Upper lobe of right lung (tissue), 1 donor: ENCODE measurements around the gene DKK3. TPM values are rescaled to one million over a fixed set of nuclear protein-coding genes. Genes with fewer than 3 reads are reported as not detected.

Experiments
- ATAC-seq: fragments of 200-7000 bp; cut with Tn5 transposase; one replicate; pipeline ENCODE4 v1.9.1; 2020; ENCODE audit warnings: mild to moderate bottlenecking, moderate library complexity
- DNase-seq: peaks from one replicate; pipeline ENCODE4 v3.0.0-alpha.2; 2020
- H3K27ac ChIP-seq: fragments of 200-600 bp; one replicate; pipeline ENCODE4 v1.8.0; 2022
- H3K27me3 ChIP-seq: fragments of 200-600 bp; one replicate; pipeline ENCODE4 v1.8.0; 2022; ENCODE audit warnings: mild to moderate bottlenecking
- H3K36me3 ChIP-seq: fragments of 200-600 bp; one replicate; pipeline ENCODE4 v1.8.0; 2022
- H3K4me1 ChIP-seq: fragments of 200-600 bp; one replicate; pipeline ENCODE4 v1.8.0; 2022
- H3K4me3 ChIP-seq: fragments of 200-600 bp; one replicate; pipeline ENCODE4 v1.8.0; 2022; ENCODE audit warnings: mild to moderate bottlenecking
- H3K9me3 ChIP-seq: fragments of 200-600 bp; one replicate; pipeline ENCODE4 v1.8.0; 2022
- intact Hi-C: fragments of 100-400 bp; cut with DNase I; formaldehyde crosslinking; loops from one replicate; pipeline ENCODE4 v1.11.0; 2022
- total RNA-seq: library from RNA; stranded (reverse); fragmentation: NEBNext Ultra II Directional; extraction: Animal tissue kit (Norgen Biotek cat#: 25700); gene quantifications from one replicate; pipeline ENCODE4 v1.2.1, GENCODE V29; 2021
- TF ChIP-seq, protein P1 (sequence below): fragments of 200-600 bp; IDR thresholded peaks from one replicate; pipeline ENCODE4 v1.8.0; 2022; ENCODE audit warnings: antibody characterized with exemption
- donor health status: DM: no; HTN: yes; CAD: no; lungs with severe emphysema.

The DKK3 gene
- total RNA-seq, 1 donor from 2014 or later: 217 TPM

DNA sequence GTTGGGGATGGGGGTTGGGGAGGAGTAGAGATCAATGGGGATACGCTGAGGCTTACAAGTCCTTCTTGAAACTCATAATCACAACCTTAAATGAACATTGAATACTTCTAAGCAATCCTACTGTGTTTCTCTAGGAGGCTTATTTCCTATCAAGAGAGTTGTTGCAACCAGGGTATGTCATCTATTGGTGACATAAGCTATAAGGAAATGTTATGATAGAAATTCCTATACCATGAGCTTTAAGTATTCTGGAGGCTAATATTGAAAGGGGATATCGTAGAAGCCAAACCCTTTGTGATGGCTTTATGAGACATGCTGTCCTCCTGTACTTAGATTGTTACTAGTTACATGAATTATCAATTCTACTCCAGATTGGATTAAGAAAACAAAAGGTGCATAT, 72.9 kb downstream of the DKK3 start:
- H3K4me3 ChIP-seq: no peak overlapping the region
- H3K9me3 ChIP-seq: no peaks in the 10 kb centered on the region
- intact Hi-C loops: no loop called here
- DNase-seq (no peak), ATAC-seq (no peak)
- H3K36me3 ChIP-seq: peaks cover 73% of the 10 kb centered on the region
- TF ChIP-seq, protein P1, sequence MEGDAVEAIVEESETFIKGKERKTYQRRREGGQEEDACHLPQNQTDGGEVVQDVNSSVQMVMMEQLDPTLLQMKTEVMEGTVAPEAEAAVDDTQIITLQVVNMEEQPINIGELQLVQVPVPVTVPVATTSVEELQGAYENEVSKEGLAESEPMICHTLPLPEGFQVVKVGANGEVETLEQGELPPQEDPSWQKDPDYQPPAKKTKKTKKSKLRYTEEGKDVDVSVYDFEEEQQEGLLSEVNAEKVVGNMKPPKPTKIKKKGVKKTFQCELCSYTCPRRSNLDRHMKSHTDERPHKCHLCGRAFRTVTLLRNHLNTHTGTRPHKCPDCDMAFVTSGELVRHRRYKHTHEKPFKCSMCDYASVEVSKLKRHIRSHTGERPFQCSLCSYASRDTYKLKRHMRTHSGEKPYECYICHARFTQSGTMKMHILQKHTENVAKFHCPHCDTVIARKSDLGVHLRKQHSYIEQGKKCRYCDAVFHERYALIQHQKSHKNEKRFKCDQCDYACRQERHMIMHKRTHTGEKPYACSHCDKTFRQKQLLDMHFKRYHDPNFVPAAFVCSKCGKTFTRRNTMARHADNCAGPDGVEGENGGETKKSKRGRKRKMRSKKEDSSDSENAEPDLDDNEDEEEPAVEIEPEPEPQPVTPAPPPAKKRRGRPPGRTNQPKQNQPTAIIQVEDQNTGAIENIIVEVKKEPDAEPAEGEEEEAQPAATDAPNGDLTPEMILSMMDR: no peak
- H3K4me1 ChIP-seq: no peaks in the 10 kb centered on the region
- H3K27me3 ChIP-seq: no peaks in the 10 kb centered on the region
- no peak overlapping the region for H3K27ac ChIP-seq

DNA sequence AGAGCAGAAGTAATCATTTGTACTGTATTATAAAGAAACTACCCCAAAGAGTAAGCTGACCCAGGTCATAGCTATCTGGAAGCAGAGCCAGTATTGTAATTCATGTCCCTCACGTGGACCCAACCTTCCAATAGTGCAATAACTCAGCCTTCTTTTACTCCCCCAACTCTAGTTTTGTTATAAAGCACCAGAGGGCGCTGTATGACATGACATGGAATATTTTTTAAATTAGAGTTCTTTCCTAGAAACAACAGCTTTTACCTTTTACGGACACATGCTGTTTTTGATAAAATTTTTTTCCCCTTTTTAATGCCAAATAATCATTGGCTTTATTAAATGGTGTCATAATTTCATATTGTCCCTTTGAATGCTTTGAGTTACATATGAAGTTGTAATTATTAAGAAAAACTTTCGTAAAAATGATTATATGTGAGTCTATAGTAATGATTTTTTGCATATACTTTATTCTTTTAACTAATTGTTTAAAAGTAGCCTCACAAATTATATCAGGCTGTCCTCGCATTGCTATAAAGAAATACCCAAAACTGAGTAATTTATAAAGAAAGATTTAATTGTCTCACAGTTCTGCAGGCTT, 76.9 kb downstream of the DKK3 start:
- Histone ChIP-seq H3K36me3 (peaks cover 45% of the 10 kb centered on the region), H3K4me1 (no peaks in the 10 kb centered on the region), H3K27ac (no peak overlapping the region), H3K27me3 (no peaks in the 10 kb centered on the region), H3K4me3 (no peak overlapping the region), H3K9me3 (no peaks in the 10 kb centered on the region)
- TF ChIP-seq, protein P1: peak; percentile 70
- intact Hi-C loops: no loop called here
- peak; percentile 81 for ATAC-seq
- DNase-seq: no peak

DNA sequence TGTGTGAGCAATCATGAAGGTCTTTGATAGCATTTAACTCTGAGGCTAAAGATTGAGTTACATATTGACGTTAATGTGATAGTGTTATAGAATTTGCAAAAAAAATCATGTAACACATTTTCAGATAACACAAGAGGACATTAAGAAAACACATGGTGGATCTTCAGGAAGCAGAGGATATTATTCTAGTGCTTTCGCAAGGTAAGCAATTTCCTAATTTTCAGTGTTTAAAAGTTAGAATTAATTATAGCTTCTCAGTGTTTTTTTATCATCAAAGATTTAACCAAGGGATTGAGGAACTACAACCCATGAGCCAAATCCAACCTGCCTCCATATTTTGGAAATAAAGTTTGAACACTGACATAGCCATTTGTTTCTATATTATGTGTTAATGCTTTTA, 78.5 kb downstream of the DKK3 start:
- Histone ChIP-seq H3K4me1 (no peaks in the 10 kb centered on the region), H3K27me3 (no peaks in the 10 kb centered on the region), H3K27ac (no peak overlapping the region), H3K9me3 (no peaks in the 10 kb centered on the region), H3K36me3 (peaks cover 40% of the 10 kb centered on the region), H3K4me3 (no peak overlapping the region)
- TF ChIP-seq, protein P1: no peak
- ATAC-seq (no peak), DNase-seq (no peak)
- intact Hi-C loops: no loop called here

DNA sequence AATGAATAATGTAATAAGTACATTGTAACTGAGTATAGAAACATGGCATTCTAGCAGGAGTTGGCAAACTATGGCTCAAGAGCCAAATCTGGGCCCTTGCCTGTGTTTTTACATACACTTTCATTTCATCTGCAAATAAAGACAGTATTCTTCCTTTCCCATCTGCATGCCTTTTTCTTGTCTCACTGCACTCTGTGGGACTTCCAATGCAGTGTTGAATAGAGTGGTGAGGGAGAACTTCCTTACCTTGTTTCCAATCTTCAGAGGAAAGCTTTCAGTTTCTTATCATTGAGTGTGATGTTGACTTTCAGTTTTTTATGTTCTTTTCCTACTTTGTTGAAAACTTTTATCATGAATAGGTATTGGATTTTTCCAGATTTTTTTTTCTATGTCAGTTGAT, 84.6 kb downstream of the DKK3 start:
- intact Hi-C loops: no loop called here
- Histone ChIP-seq H3K27ac (no peak overlapping the region), H3K36me3 (peaks cover 36% of the 10 kb centered on the region), H3K4me3 (no peak overlapping the region), H3K4me1 (no peaks in the 10 kb centered on the region), H3K27me3 (no peaks in the 10 kb centered on the region), H3K9me3 (no peaks in the 10 kb centered on the region)
- ATAC-seq: no peak
- TF ChIP-seq, protein P1: no peak
- no peak for DNase-seq

DNA sequence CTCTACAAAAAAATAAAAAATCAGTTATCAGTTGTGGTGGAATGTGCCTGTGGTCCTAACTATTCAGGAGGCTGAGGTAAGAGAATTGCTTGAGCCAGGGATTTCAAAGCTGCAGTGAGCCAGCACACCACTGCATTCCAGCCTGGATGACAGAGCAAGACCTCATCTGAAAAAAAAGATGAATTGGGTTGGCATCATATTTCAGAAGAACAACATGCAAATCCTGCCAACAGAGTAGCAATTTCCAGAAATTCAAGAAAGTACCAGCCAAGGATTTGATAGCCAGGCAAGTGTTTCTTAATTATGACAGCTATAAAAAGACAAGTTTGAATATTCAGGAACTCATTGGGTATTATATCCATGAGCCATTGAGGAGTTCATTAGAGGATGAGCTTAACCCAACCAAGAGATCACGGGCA, 91.4 kb downstream of the DKK3 start:
- Histone ChIP-seq H3K4me1 (no peaks in the 10 kb centered on the region), H3K36me3 (peaks cover 11% of the 10 kb centered on the region), H3K27ac (no peak overlapping the region), H3K27me3 (no peaks in the 10 kb centered on the region), H3K9me3 (no peaks in the 10 kb centered on the region), H3K4me3 (no peak overlapping the region)
- ATAC-seq: no peak
- intact Hi-C loops: loop anchor here (10.0 kb wide), 1 partner anchor 128 kb away; no protein-coding TSS in a partner anchor
- TF ChIP-seq, protein P1: no peak
- DNase-seq: no peak

DNA sequence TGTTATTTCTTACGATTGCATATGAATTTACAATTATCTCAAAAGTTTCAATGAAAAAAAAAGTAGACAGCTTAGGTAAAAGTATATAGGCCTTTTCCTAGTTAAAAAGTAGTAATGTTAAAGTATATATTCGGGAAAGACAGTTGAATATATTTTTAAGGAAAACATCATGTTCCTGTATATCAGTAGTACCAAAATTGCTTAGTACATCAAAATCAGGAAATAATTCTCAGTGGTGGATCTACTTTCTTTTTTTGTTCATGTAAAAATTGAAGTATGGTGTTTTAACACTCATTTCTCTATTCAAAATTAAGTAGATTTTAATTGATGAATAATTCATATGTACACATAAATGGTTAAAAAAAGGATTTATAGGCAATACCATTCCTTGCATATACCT, 92.8 kb downstream of the DKK3 start:
- H3K4me1 ChIP-seq: no peaks in the 10 kb centered on the region
- intact Hi-C loops: loop anchor here (10.0 kb wide), 1 partner anchor 129 kb away; no protein-coding TSS in a partner anchor
- no peaks in the 10 kb centered on the region for H3K27me3 ChIP-seq
- H3K4me3 ChIP-seq: no peak overlapping the region
- DNase-seq: no peak
- H3K36me3 ChIP-seq: peaks cover 8% of the 10 kb centered on the region
- TF ChIP-seq, protein P1: no peak
- no peak overlapping the region for H3K27ac ChIP-seq
- no peaks in the 10 kb centered on the region for H3K9me3 ChIP-seq
- ATAC-seq: no peak
